CD4-positive, alpha-beta T cell treated with Interleukin-6 at 100 ng/mL for 8 hours (primary cell): ENCODE data around the gene JPT1.
"Not testable (repeated sequence)": the region's sequence is repeated elsewhere in the genome, so short reads cannot be mapped to it uniquely, and the experiment has no call there.

ENCODE experiments used
- DNase-seq: peaks from one replicate; pipeline ENCODE4 v3.0.0-alpha.2; 2020; ENCODE audit warnings: mixed read lengths, low spot score

The JPT1 gene

GRCh38 chr17:75155191-75155601 is 884 bp upstream of the JPT1 start:
- no peak for DNase-seq

- no peak for DNase-seq
These were observed 525 bp downstream of the JPT1 start for GRCh38 chr17:75153780-75154194.

- DNase-seq = no peak
These were observed 1.2 kb downstream of the JPT1 start for GRCh38 chr17:75152922-75153779.

- DNase-seq = no peak
These were observed 1.8 kb downstream of the JPT1 start for GRCh38 chr17:75152523-75152921.

- DNase-seq = no peak
These were observed 2.4 kb downstream of the JPT1 start for GRCh38 chr17:75151930-75152329.

GRCh38 chr17:75147878-75148546 is 6.3 kb downstream of the JPT1 start:
- no peak for DNase-seq

GRCh38 chr17:75146592-75146991 is 7.7 kb downstream of the JPT1 start:
- DNase-seq = no peak

- DNase-seq = no peak
These were observed 9.3 kb downstream of the JPT1 start for GRCh38 chr17:75144816-75145512.

GRCh38 chr17:75142236-75142971 is 11.9 kb downstream of the JPT1 start:
- DNase-seq = no peak

- DNase-seq = no peak
These were observed 15.8 kb downstream of the JPT1 start for GRCh38 chr17:75138519-75138918.

GRCh38 chr17:75137762-75138161 is 16.6 kb downstream of the JPT1 start:
- DNase-seq = not testable (repeated sequence)

- DNase-seq = no peak
These were observed 18.4 kb downstream of the JPT1 start for GRCh38 chr17:75135946-75136345.

- DNase-seq = no peak
These were observed 18.9 kb downstream of the JPT1 start for GRCh38 chr17:75135452-75135851.

- DNase-seq = not testable (repeated sequence)
These were observed 20.5 kb downstream of the JPT1 start for GRCh38 chr17:75133607-75134347.

- no peak for DNase-seq
These were observed 21.3 kb downstream of the JPT1 start for GRCh38 chr17:75133001-75133400.

GRCh38 chr17:75132018-75133000 is 22.0 kb downstream of the JPT1 start:
- not testable (repeated sequence) for DNase-seq

GRCh38 chr17:75131278-75132017 is 22.9 kb downstream of the JPT1 start, which contains the start of gene NT5C:
NT5C (minus strand) TSS chr17:75131742; CDS start chr17:75131707, 35 bp downstream.
- DNase-seq = peak; percentile 40

- DNase-seq = peak; percentile 39
These were observed 23.6 kb downstream of the JPT1 start for GRCh38 chr17:75130632-75131277.
